ENCODE measurements around the gene TMEM40.
A peak's percentile ranks its signal among the peaks of the same experiment; 100 is the strongest.

TMEM40 gene

GRCh38 chr3:12716605-12717151, 42.4 kb downstream of the TMEM40 start:
- no peak for DNase-seq (ENCODE audit: low spot score)

GRCh38 chr3:12714278-12714677, 44.8 kb downstream of the TMEM40 start:
- DNase-seq (ENCODE audit: low spot score): no peak

GRCh38 chr3:12710062-12710461, 49.0 kb downstream of the TMEM40 start:
- no peak for DNase-seq (ENCODE audit: low spot score)

- no peak for DNase-seq (ENCODE audit: low spot score)
These were observed 49.7 kb downstream of the TMEM40 start for GRCh38 chr3:12709334-12709733.

- DNase-seq (ENCODE audit: low spot score): no peak
These were observed 50.4 kb downstream of the TMEM40 start for GRCh38 chr3:12708584-12709192.

- DNase-seq (ENCODE audit: low spot score): no peak
These were observed 51.6 kb downstream of the TMEM40 start for GRCh38 chr3:12707449-12707848.

GRCh38 chr3:12706504-12707253, 52.4 kb downstream of the TMEM40 start:
- peak; percentile 79 for DNase-seq (ENCODE audit: low spot score)

GRCh38 chr3:12705981-12706380, 53.1 kb downstream of the TMEM40 start:
- no peak for DNase-seq (ENCODE audit: low spot score)

- no peak for DNase-seq (ENCODE audit: low spot score)
These were observed 53.6 kb downstream of the TMEM40 start for GRCh38 chr3:12705374-12705926.

GRCh38 chr3:12702501-12702900, 56.6 kb downstream of the TMEM40 start:
- no peak for DNase-seq (ENCODE audit: low spot score)

GRCh38 chr3:12701601-12702000, 57.5 kb downstream of the TMEM40 start:
- peak; percentile 44 for DNase-seq (ENCODE audit: low spot score)

GRCh38 chr3:12700800-12701199, 58.3 kb downstream of the TMEM40 start:
- DNase-seq (ENCODE audit: low spot score): no peak

GRCh38 chr3:12695916-12696315, 63.1 kb downstream of the TMEM40 start:
- no peak for DNase-seq (ENCODE audit: low spot score)

- no peak for DNase-seq (ENCODE audit: low spot score)
These were observed 63.9 kb downstream of the TMEM40 start for GRCh38 chr3:12695112-12695511.

- no peak for DNase-seq (ENCODE audit: low spot score)
These were observed 66.6 kb downstream of the TMEM40 start for GRCh38 chr3:12692444-12692843.

GRCh38 chr3:12689997-12690711, 68.9 kb downstream of the TMEM40 start:
- no peak for DNase-seq (ENCODE audit: low spot score)

GRCh38 chr3:12687948-12688347, 71.1 kb downstream of the TMEM40 start:
- DNase-seq (ENCODE audit: low spot score): no peak

- DNase-seq (ENCODE audit: low spot score): no peak
These were observed 73.0 kb downstream of the TMEM40 start for GRCh38 chr3:12686096-12686495.

Measured in LoVo (cell line).